ENCODE measurements around the gene ALDH8A1. TPM values are rescaled to one million over a fixed set of nuclear protein-coding genes. Genes with fewer than 3 reads are reported as not detected.

The ALDH8A1 gene
- total and polyA plus RNA-seq, 10 of the 15 experiments (the other 5 are each of a cell fraction or from before 2014, with no cell fraction given) = 0.13 to 1.8 (median 0.62) TPM; not detected in 3

GRCh38 chr6:134928151-134928900, 21.6 kb downstream of the ALDH8A1 start:
- intact Hi-C loops (cut with micrococcal nuclease; ENCODE audit: unreplicated experiment) (no loop called here), in situ Hi-C loops (cut with MboI) (no loop called here)
- ChIA-PET SMC1A (ENCODE audit: uncharacterized antibody, unreplicated experiment) (interaction anchor here (0.7 kb wide), 2 partner anchors 12 to 1769 kb away, joined by 3 read pairs; no protein-coding TSS in a partner anchor), CTCF (interaction anchor here (4.2 kb wide), 1 partner anchor 12 kb away, joined by 15 read pairs; no protein-coding TSS in a partner anchor), POLR2A (no interaction called here), RAD21 (ENCODE audit: unreplicated experiment) (no interaction called here)
- no peak overlapping the region for H2AFZ ChIP-seq (ENCODE audit: control insufficient read depth, low read depth, low read length)
- no peak for ATAC-seq
- no peak overlapping the region for H3K4me3 ChIP-seq
- TF ChIP-seq BCL11A (IDR thresholded peaks at IDR 0.05; ENCODE audit: low read depth, low read length) (no peak), PML (IDR thresholded peaks at IDR 0.05; ENCODE audit: low read length) (no peak), ZNF24 (IDR thresholded peaks at IDR 0.05) (no peak), GABPA (IDR thresholded peaks at IDR 0.05; ENCODE audit: low read depth) (no peak), IRF3 (IDR thresholded peaks at IDR 0.05) (no peak), RELA (IDR thresholded peaks at IDR 0.05; ENCODE audit: borderline replicate concordance, partially characterized antibody) (no peak), ZNF687 (IDR thresholded peaks at IDR 0.05) (no peak), NR2C1 (IDR thresholded peaks at IDR 0.05) (no peak), KAT2A (conservative IDR thresholded peaks at IDR 0.05; ENCODE audit: control insufficient read depth, low read depth, low read length) (no peak), POU2F2 (IDR thresholded peaks at IDR 0.05; ENCODE audit: borderline replicate concordance, low read depth, low read length) (no peak), NRF1 (conservative IDR thresholded peaks at IDR 0.05; ENCODE audit: low read depth, low read length) (no peak), YBX1 (IDR thresholded peaks at IDR 0.05) (no peak), SRF (IDR thresholded peaks at IDR 0.05; ENCODE audit: low read depth in 2 of 2, low read length in 2 of 2) (no peak), SPI1 (IDR thresholded peaks at IDR 0.05; ENCODE audit: borderline replicate concordance, insufficient read depth, low read depth, low read length) (no peak)
- no peaks in the 10 kb centered on the region for H3K9me3 ChIP-seq (replicated peaks; ENCODE audit: control insufficient read depth, insufficient read depth, low read length)
- no peaks in the 10 kb centered on the region for H3K79me2 ChIP-seq (ENCODE audit: control insufficient read depth, insufficient read depth, low read length)
- H3K27me3 ChIP-seq (replicated peaks in 1 of 2; ENCODE audit: control insufficient read depth in 2 of 2, insufficient read depth in 2 of 2, low read length in 1 of 2) = no peaks in the 10 kb centered on the region
- H3K9ac ChIP-seq (ENCODE audit: control insufficient read depth, insufficient read depth, low read length) = no peak overlapping the region
- H3K4me2 ChIP-seq (ENCODE audit: control insufficient read depth, insufficient read depth) = no peak overlapping the region
- H4K20me1 ChIP-seq (ENCODE audit: control insufficient read depth, insufficient read depth) = no peaks in the 10 kb centered on the region
- no peak overlapping the region for H3K27ac ChIP-seq (ENCODE audit: control insufficient read depth, insufficient read depth)
- WGBS (ENCODE audit: insufficient coverage, insufficient replicate concordance, low lambda C conversion rate, missing lambda C conversion rate) = 62% methylated on average over 6 of the region's 6 CpGs
- no TSS peak for BruUV-seq (replicated peaks)
- no peak for DNase-seq (ENCODE audit: low read depth, low spot score)
- no peaks in the 10 kb centered on the region for H3K4me1 ChIP-seq (ENCODE audit: control insufficient read depth, insufficient read depth, low read length)
- no peaks in the 10 kb centered on the region for H3K36me3 ChIP-seq (ENCODE audit: control insufficient read depth in 2 of 2, insufficient read depth in 2 of 2, low read length in 1 of 2)
- no peak for FAIRE-seq
